Smooth muscle cell of the umbilical artery (primary cell): ENCODE results near the gene DNAJC28. TPM values are rescaled to one million over a fixed set of nuclear protein-coding genes. Genes with fewer than 3 reads are reported as not detected.

Source experiments
- total RNA-seq: library from RNA; depleted of rRNA; stranded (reverse); fragments of >200 nt; gene quantifications from 2 replicates; pipeline ENCODE4 v1.2.3, GENCODE V29; 2014

Gene DNAJC28
- 1.7 and 2.4 TPM in 2 replicates for total RNA-seq

GRCh38 chr21:33491373-33492102 lies at the start of gene DNAJC28:
DNAJC28 (minus strand) TSS chr21:33491716; CDS start chr21:33489393, 2,323 bp downstream.

GRCh38 chr21:33479679-33480480 lies 11.6 kb downstream of the DNAJC28 start, which contains the start of gene TMEM50B:
TMEM50B (minus strand) TSS chr21:33479974; CDS start chr21:33468885, 11,089 bp downstream.

Other genes with a start within 250 kb of the DNAJC28 start
- 33.9 and 56.4 TPM in 2 replicates for gene IL10RB, start 225.3 kb downstream of the DNAJC28 start, total RNA-seq
- 35.9 and 57.0 TPM in 2 replicates for gene IFNAR1, start 166.7 kb downstream of the DNAJC28 start, total RNA-seq
- 85.8 and 86.5 TPM in 2 replicates for gene IFNGR2, start 88.3 kb downstream of the DNAJC28 start, total RNA-seq
- gene TMEM50B, start 11.7 kb downstream of the DNAJC28 start, total RNA-seq: 37.3 and 51.4 TPM in 2 replicates
- gene GART, start 50.4 kb upstream of the DNAJC28 start, total RNA-seq: 47.2 and 98.4 TPM in 2 replicates
- 138 and 242 TPM in 2 replicates for gene SON, start 51.3 kb upstream of the DNAJC28 start, total RNA-seq
- gene DONSON, start 97.0 kb upstream of the DNAJC28 start, total RNA-seq: 9.2 and 16.8 TPM in 2 replicates
- gene CRYZL1, start 150.0 kb upstream of the DNAJC28 start, total RNA-seq: 20.2 and 31.5 TPM in 2 replicates
- gene ITSN1, start 150.8 kb upstream of the DNAJC28 start, total RNA-seq: 65.3 and 84.8 TPM in 2 replicates